ENCODE data around the gene C10orf90. TPM values are rescaled to one million over a fixed set of nuclear protein-coding genes. Genes with fewer than 3 reads are reported as not detected.

C10orf90 gene
- total and polyA plus RNA-seq, 2 of the 8 experiments (the other 6 are each of a cell fraction or from before 2014, with no cell fraction given): 0.21 TPM; not detected in 1

DNA sequence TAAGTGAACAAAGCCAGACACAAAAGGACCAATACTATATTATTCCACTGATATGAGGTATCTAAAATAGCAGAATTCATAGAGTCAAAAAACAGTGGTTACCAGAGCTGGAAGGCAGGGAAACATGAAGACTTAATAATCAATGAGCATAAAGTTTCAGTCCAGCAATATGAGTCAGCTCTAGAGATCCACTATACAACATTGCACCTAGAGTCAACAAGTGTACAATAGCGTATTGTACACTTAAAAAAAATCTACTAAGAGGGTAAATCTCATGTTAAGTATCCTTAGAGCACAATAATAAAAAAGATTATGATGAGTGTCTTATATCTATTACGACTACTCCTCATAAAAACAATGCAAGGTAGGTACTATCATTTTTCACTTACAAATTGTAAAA, 36.1 kb downstream of the C10orf90 start:
- H4K5ac ChIP-seq (ENCODE audit: insufficient read length, low read depth, low read length): no peak overlapping the region
- H3K18ac ChIP-seq (ENCODE audit: extremely low read depth, low read length): no peak overlapping the region
- FAIRE-seq: no peak
- ChIA-PET CTCF (ENCODE audit: partially characterized antibody) (no interaction called here), POLR2A (ENCODE audit: partially characterized antibody) (no interaction called here)
- no peaks in the 10 kb centered on the region for H3K79me1 ChIP-seq (ENCODE audit: low read depth, low read length)
- H3K9me3 ChIP-seq (ENCODE audit: insufficient read depth in 2 of 2, low read depth in 1 of 2, low read length in 1 of 2): no peaks in the 10 kb centered on the region
- no peak overlapping the region for H3K4me3 ChIP-seq (ENCODE audit: extremely low read depth in 1 of 4, insufficient read depth in 2 of 4, low read depth in 3 of 4, low read length in 4 of 4)
- no peak overlapping the region for H2BK20ac ChIP-seq (ENCODE audit: low read length)
- no peak overlapping the region for H3K56ac ChIP-seq (replicated peaks; ENCODE audit: insufficient read length, low read depth, low read length)
- H2BK120ac ChIP-seq (replicated peaks; ENCODE audit: low read depth, low read length): no peak overlapping the region
- no peaks in the 10 kb centered on the region for H3K23me2 ChIP-seq (ENCODE audit: low read depth, low read length)
- H2BK15ac ChIP-seq (ENCODE audit: low read length): no peak overlapping the region
- H4K8ac ChIP-seq (ENCODE audit: extremely low read depth, insufficient read depth, low read length): no peak overlapping the region
- H3K14ac ChIP-seq (ENCODE audit: insufficient read length): no peak overlapping the region
- H4K20me1 ChIP-seq (replicated peaks in 1 of 2; ENCODE audit: control insufficient read depth in 1 of 2, insufficient read depth in 2 of 2, low read length in 2 of 2): no peaks in the 10 kb centered on the region
- H3K4me1 ChIP-seq (replicated peaks in 1 of 4; ENCODE audit: control insufficient read depth in 3 of 4, insufficient read depth in 4 of 4, low read length in 3 of 4): no peaks in the 10 kb centered on the region
- H3K9ac ChIP-seq (replicated peaks in 1 of 4; ENCODE audit: extremely low read depth in 1 of 4, low read depth in 3 of 4, low read length in 3 of 4): no peak overlapping the region
- H3K79me2 ChIP-seq (ENCODE audit: control insufficient read depth in 1 of 2, insufficient read depth in 2 of 2, low read length in 2 of 2): no peaks in the 10 kb centered on the region
- no peaks in the 10 kb centered on the region for H3K36me3 ChIP-seq (ENCODE audit: control insufficient read depth in 2 of 4, insufficient read depth in 4 of 4, low read length in 3 of 4)
- no peak overlapping the region for H3K4me2 ChIP-seq (ENCODE audit: insufficient read depth in 1 of 2, low read depth in 2 of 2, low read length in 2 of 2)
- no peak overlapping the region for H3K27ac ChIP-seq (ENCODE audit: low read depth, low read length)
- H3K23ac ChIP-seq (ENCODE audit: insufficient read length): no peak overlapping the region
- H3K27me3 ChIP-seq (replicated peaks in 1 of 4; ENCODE audit: control insufficient read depth in 3 of 4, extremely low read depth in 1 of 4, insufficient read depth in 3 of 4, low read length in 3 of 4): no peaks in the 10 kb centered on the region
- H2AFZ ChIP-seq (ENCODE audit: low read length): no peak overlapping the region
- H2BK5ac ChIP-seq (ENCODE audit: low read depth, low read length): no peak overlapping the region
- no peak overlapping the region for H2AK5ac ChIP-seq (ENCODE audit: low read depth, low read length)
- DNase-seq (ENCODE audit: low read depth in 1 of 2, low spot score in 2 of 2): no peak
- H2BK12ac ChIP-seq (ENCODE audit: low read depth, low read length): no peak overlapping the region
- no peak overlapping the region for H3K4ac ChIP-seq (replicated peaks; ENCODE audit: insufficient read length, low read depth, low read length)
- WGBS, 2 experiments (ENCODE audit: extremely low coverage in 1 of 2, insufficient coverage in 1 of 2, insufficient read length in 1 of 2, insufficient replicate concordance in 2 of 2, low coverage in 1 of 2, low lambda C conversion rate in 2 of 2, missing lambda C conversion rate in 1 of 2): 84% methylated on average over 2 of the region's 2 CpGs; no CpG with 5 or more reads in 1 of the 2 experiments
- no peak overlapping the region for H4K91ac ChIP-seq (replicated peaks; ENCODE audit: insufficient read length, low read length)
- TF ChIP-seq BACH1 (IDR thresholded peaks at IDR 0.05; ENCODE audit: low read length): no peak
- no peak for TF ChIP-seq SP2 (IDR thresholded peaks at IDR 0.05; ENCODE audit: low read length)
- no peak for TF ChIP-seq SP1 (IDR thresholded peaks at IDR 0.05; ENCODE audit: low read depth, low read length)
- no peak for TF ChIP-seq SRF (IDR thresholded peaks at IDR 0.05; ENCODE audit: low read depth, low read length)
- TF ChIP-seq SIRT6 (IDR thresholded peaks at IDR 0.05; ENCODE audit: low read length): no peak
- TF ChIP-seq POLR2A (IDR thresholded peaks at IDR 0.05; ENCODE audit: control extremely low read depth in 1 of 2, low read depth in 2 of 2, low read length in 2 of 2): no peak
- TF ChIP-seq RFX5 (IDR thresholded peaks at IDR 0.05; ENCODE audit: borderline replicate concordance, low read depth, low read length): no peak
- no peak for TF ChIP-seq CEBPB (IDR thresholded peaks at IDR 0.05; ENCODE audit: low read depth, low read length)
- no peak for TF ChIP-seq KDM5A (IDR thresholded peaks at IDR 0.05; ENCODE audit: low read length)
- no peak for TF ChIP-seq ASH2L (IDR thresholded peaks at IDR 0.05; ENCODE audit: low read length)
- no peak for TF ChIP-seq TCF12 (IDR thresholded peaks at IDR 0.05; ENCODE audit: low read depth, low read length)
- no peak for TF ChIP-seq ZNF274 (IDR thresholded peaks at IDR 0.05; ENCODE audit: borderline replicate concordance, extremely low read depth, low read length)
- TF ChIP-seq, protein P1, sequence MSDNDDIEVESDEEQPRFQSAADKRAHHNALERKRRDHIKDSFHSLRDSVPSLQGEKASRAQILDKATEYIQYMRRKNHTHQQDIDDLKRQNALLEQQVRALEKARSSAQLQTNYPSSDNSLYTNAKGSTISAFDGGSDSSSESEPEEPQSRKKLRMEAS (IDR thresholded peaks at IDR 0.05): no peak
- TF ChIP-seq YY1 (IDR thresholded peaks at IDR 0.05; ENCODE audit: low read depth, low read length): no peak
- TF ChIP-seq CHD2 (IDR thresholded peaks at IDR 0.05; ENCODE audit: low read length): no peak
- TF ChIP-seq SAP30 (IDR thresholded peaks at IDR 0.05; ENCODE audit: insufficient read depth, insufficient replicate concordance, low read length): no peak
- TF ChIP-seq POU5F1 (IDR thresholded peaks at IDR 0.05; ENCODE audit: low read depth, low read length): no peak
- no peak for TF ChIP-seq EZH2 (IDR thresholded peaks at IDR 0.05; ENCODE audit: low read depth, low read length, severe bottlenecking)

Measured in H1 (cell line).